Measurements from ENCODE around the gene PHTF2. TPM values are rescaled to one million over a fixed set of nuclear protein-coding genes. Genes with fewer than 3 reads are reported as not detected.

The PHTF2 gene
- total RNA-seq, 2 donors from 2014 or later: 15.4 to 20.6 TPM

GRCh38 chr7:77877791-77878190, 79.2 kb downstream of the PHTF2 start:
- 86 to 88% methylated on average over 1 to 3 of the region's 3 CpGs for WGBS, 2 experiments (ENCODE audit: insufficient coverage in 1 of 2, insufficient read length in 1 of 2)
- H3K27ac ChIP-seq (ENCODE audit: low read depth, low read length): peak overlapping the region; percentile 50
- H3K9me3 ChIP-seq (ENCODE audit: control insufficient read depth, low read length): no peaks in the 10 kb centered on the region
- no peaks in the 10 kb centered on the region for H3K4me1 ChIP-seq (ENCODE audit: control insufficient read depth, insufficient read depth, low read length)
- Mint-ChIP-seq H3K4me1 (peaks cover 14% of the 10 kb centered on the region), H3K4me3 (no peak overlapping the region), H3K27ac (no peak overlapping the region), H3K9me3 (no peaks in the 10 kb centered on the region), H3K36me3 (ENCODE audit: low read depth) (peaks cover 2% of the 10 kb centered on the region), H3K27me3 (ENCODE audit: insufficient read depth) (no peaks in the 10 kb centered on the region)
- H3K4me3 ChIP-seq (ENCODE audit: low read length): no peak overlapping the region
- no peaks in the 10 kb centered on the region for H3K36me3 ChIP-seq (ENCODE audit: control insufficient read depth, insufficient read depth, low read length)
- TF ChIP-seq CTCF (conservative IDR thresholded peaks at IDR 0.05): no peak
- no peak for DNase-seq
- no peak overlapping the region for H3K9ac ChIP-seq (ENCODE audit: extremely low read depth, low read length, poor library complexity, severe bottlenecking)
- no peaks in the 10 kb centered on the region for H3K27me3 ChIP-seq (ENCODE audit: control insufficient read depth, insufficient read depth, low read length, poor library complexity, severe bottlenecking)

GRCh38 chr7:77878500-77878899, 79.9 kb downstream of the PHTF2 start:
- 100% methylated on average over 1 of the region's 1 CpG; no CpG with 5 or more reads in 1 of the 2 experiments for WGBS, 2 experiments (ENCODE audit: insufficient coverage in 1 of 2, insufficient read length in 1 of 2)
- Mint-ChIP-seq H3K4me3 (no peak overlapping the region), H3K27me3 (ENCODE audit: insufficient read depth) (no peaks in the 10 kb centered on the region), H3K4me1 (peaks cover 10% of the 10 kb centered on the region), H3K27ac (no peak overlapping the region), H3K9me3 (no peaks in the 10 kb centered on the region), H3K36me3 (ENCODE audit: low read depth) (peaks cover 2% of the 10 kb centered on the region)
- H3K27ac ChIP-seq (ENCODE audit: low read depth, low read length): no peak overlapping the region
- no peak overlapping the region for H3K9ac ChIP-seq (ENCODE audit: extremely low read depth, low read length, poor library complexity, severe bottlenecking)
- H3K36me3 ChIP-seq (ENCODE audit: control insufficient read depth, insufficient read depth, low read length): no peaks in the 10 kb centered on the region
- H3K27me3 ChIP-seq (ENCODE audit: control insufficient read depth, insufficient read depth, low read length, poor library complexity, severe bottlenecking): no peaks in the 10 kb centered on the region
- no peak for TF ChIP-seq CTCF (conservative IDR thresholded peaks at IDR 0.05)
- DNase-seq: no peak
- H3K4me3 ChIP-seq (ENCODE audit: low read length): no peak overlapping the region
- H3K4me1 ChIP-seq (ENCODE audit: control insufficient read depth, insufficient read depth, low read length): no peaks in the 10 kb centered on the region
- H3K9me3 ChIP-seq (ENCODE audit: control insufficient read depth, low read length): no peaks in the 10 kb centered on the region

GRCh38 chr7:77879272-77879671, 80.7 kb downstream of the PHTF2 start:
- H3K27ac Mint-ChIP-seq: no peak overlapping the region
- peaks cover 2% of the 10 kb centered on the region for H3K36me3 Mint-ChIP-seq (ENCODE audit: low read depth)
- H3K4me3 ChIP-seq (ENCODE audit: low read length): no peak overlapping the region
- H3K27me3 ChIP-seq (ENCODE audit: control insufficient read depth, insufficient read depth, low read length, poor library complexity, severe bottlenecking): no peaks in the 10 kb centered on the region
- no peaks in the 10 kb centered on the region for H3K4me1 ChIP-seq (ENCODE audit: control insufficient read depth, insufficient read depth, low read length)
- no peak for DNase-seq
- H3K9me3 ChIP-seq (ENCODE audit: control insufficient read depth, low read length): no peaks in the 10 kb centered on the region
- no peak overlapping the region for H3K9ac ChIP-seq (ENCODE audit: extremely low read depth, low read length, poor library complexity, severe bottlenecking)
- H3K27ac ChIP-seq (ENCODE audit: low read depth, low read length): no peak overlapping the region
- peaks cover 7% of the 10 kb centered on the region for H3K4me1 Mint-ChIP-seq
- no peaks in the 10 kb centered on the region for H3K27me3 Mint-ChIP-seq (ENCODE audit: insufficient read depth)
- H3K9me3 Mint-ChIP-seq: no peaks in the 10 kb centered on the region
- H3K36me3 ChIP-seq (ENCODE audit: control insufficient read depth, insufficient read depth, low read length): no peaks in the 10 kb centered on the region
- 83 to 92% methylated on average over 1 to 2 of the region's 2 CpGs for WGBS, 2 experiments (ENCODE audit: insufficient coverage in 1 of 2, insufficient read length in 1 of 2)
- no peak overlapping the region for H3K4me3 Mint-ChIP-seq
- TF ChIP-seq CTCF (conservative IDR thresholded peaks at IDR 0.05): no peak
